GM15510 (cell line): ENCODE results near the gene R3HDM2.
A peak's percentile ranks its signal among the peaks of the same experiment; 100 is the strongest.

Experiments used
- POLR2A ChIP-seq: IDR thresholded peaks from 3 replicates; pipeline ENCODE4 v1.6.1; 2011; ENCODE audit warnings: borderline replicate concordance; ENCODE audit not compliant: insufficient read length; ENCODE audit errors: extremely low read depth

Gene R3HDM2

GRCh38 chr12:57258977-57259970 is 171.6 kb downstream of the R3HDM2 start:
- no peak for TF ChIP-seq POLR2A

- no peak for TF ChIP-seq POLR2A
These were observed 174.9 kb downstream of the R3HDM2 start for GRCh38 chr12:57255916-57256315.

DNA sequence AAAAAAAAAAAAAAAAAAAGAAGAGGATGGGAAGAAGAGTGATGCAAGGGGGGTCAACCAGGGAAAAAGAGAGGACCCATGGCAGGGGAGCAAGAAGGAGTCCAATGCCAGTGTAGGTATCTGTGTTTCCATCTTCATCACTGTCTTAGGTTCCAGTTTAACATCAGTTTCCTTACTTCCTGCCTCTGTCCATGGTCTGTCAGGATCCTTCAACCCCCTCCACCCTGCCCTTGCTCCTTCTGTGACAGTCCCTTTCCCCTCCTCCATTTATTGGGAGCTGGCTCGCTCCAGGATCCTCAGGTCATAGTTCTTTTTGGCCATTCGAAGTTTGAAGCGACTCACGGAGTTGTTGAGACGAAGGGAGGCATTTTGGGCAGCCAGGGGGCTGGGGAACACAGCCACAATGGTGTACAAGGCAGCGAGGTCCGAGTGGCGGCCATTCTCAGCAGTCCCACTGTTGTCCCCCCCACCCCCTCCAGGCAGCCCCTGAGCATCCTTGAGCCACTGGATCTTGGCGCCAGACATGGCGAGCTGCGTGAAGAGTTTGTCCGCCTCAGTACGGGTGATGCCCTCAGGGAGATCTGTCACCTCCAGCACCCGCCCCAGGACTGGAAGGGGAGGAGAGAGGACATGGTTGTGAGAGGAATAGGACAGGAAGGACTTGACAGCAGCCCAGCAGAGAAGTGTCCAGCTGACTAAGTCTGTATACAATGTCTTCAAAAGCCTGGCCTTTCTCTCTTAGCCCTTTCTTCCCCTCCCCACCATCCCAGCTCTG is 176.2 kb downstream of the R3HDM2 start:
- TF ChIP-seq POLR2A: no peak

- no peak for TF ChIP-seq POLR2A
These were observed 179.9 kb downstream of the R3HDM2 start, which contains the start of gene STAC3 for GRCh38 chr12:57250956-57251355. STAC3 (minus strand) TSS chr12:57251187; CDS start chr12:57249636, 1,551 bp downstream.

DNA sequence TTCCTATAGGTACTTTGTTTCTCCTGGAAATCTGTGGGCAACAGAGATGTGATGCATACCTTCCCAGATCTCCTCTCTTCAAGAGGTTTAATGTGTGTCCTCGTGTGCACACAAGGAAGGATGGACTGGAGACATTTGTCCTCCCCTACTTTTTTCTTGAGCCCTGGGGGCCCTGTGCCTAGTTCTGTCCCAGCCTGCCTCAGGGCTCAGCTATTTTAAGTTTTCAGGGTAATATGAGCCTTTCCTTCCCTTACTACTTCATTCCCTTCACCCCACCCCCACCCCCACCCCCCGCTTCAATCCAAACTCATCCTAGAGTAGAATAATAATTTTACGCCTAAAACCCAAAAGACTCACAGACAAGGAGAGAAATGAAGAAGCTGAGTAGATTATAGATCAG is 180.3 kb downstream of the R3HDM2 start:
- no peak for TF ChIP-seq POLR2A

DNA sequence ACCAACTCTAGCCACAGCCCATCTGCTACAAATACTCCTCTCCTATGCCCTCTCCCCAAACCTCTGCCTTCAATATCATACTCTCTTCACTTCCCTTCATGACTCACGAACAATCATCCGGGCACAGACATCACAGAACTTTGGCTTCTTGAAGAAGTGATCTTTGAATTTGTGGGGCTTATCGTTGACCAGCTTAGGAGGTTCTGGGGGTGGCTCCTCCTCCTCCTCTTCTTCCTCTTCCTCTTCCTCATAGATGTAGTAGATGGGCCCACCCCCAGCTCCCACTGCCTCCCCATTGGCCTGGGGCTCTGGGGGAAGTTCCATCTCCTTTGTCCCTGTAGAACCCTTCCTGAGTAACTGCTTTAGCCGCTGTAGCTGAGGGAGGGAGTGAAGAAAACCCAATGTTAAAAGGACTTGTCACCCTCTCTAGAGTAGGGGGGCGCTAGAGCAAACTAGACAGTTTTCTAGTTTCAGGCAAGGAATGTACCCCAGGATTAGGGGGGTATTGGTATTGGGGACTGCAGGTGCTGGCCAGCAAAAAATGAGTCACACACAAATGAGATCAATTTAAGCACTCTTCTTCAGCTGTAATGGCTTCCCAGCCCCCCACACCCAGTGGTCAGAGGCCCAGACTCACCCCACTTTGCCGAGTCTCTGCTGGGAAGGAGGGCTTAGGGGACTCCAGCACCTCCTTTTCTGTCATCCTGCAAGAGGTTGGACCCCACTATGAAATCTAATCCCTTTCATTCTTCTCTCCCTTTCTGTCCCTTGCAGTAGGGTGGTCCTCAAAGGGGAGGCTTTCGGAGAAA is 181.7 kb downstream of the R3HDM2 start:
- no peak for TF ChIP-seq POLR2A

- no peak for TF ChIP-seq POLR2A
These were observed 183.8 kb downstream of the R3HDM2 start for GRCh38 chr12:57247041-57247440.

DNA sequence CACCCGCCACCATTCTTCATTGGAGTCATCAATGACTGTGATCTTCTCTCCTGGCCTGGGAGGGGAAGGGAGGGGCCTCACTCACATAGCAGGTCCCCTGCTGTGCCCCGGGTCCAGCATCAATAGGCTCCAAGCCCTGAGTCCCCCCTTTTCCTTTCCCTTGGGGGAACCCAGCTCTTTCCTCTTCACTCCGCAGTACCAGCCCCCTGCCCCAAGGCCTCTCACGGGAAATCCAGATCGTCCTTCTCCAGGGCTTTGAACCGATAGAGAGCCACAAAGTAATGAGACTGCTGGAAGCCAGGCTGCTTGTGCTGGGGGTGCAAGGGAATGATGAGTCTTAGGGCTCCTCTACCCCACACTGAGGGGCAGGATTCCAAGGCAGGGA is 186.5 kb downstream of the R3HDM2 start:
- no peak for TF ChIP-seq POLR2A

GRCh38 chr12:57243521-57244311 is 187.1 kb downstream of the R3HDM2 start:
- no peak for TF ChIP-seq POLR2A

GRCh38 chr12:57242691-57243454 is 188.0 kb downstream of the R3HDM2 start:
- peak; percentile 47 for TF ChIP-seq POLR2A

DNA sequence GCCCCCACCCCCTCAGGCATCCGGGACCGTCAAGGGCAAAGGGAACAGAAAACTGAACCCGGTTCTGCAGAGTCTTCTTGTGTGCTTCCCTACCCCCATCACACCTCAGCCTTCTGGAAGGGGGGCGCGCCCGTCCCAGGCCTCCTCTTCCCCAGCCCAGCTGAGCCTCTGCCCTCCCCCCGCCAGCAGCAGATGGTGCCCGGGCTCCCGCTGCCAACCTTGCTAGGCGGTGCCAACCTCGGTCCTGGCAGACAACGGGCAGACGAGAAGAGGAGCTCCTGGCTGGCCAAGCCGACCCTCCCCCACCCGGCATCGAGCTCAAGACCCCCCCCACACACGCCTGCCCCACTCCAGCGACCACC is 188.5 kb downstream of the R3HDM2 start:
- no peak for TF ChIP-seq POLR2A

GRCh38 chr12:57241402-57242310 is 189.2 kb downstream of the R3HDM2 start:
- TF ChIP-seq POLR2A: no peak
